Lower lobe of right lung (tissue), 2 donors: Measurements from ENCODE around the gene TMEM255B. TPM values are rescaled to one million over a fixed set of nuclear protein-coding genes. Genes with fewer than 3 reads are reported as not detected.

Experiments used
- ATAC-seq, 2 donors: fragments of 200-7000 bp; cut with Tn5 transposase; one replicate each; pipeline ENCODE4 v1.9.1; 2020 to 2022; ENCODE audit warnings: mild to moderate bottlenecking in 2 of 2, moderate library complexity in 2 of 2
- DNase-seq: peaks from one replicate; pipeline ENCODE4 v3.0.0-alpha.2; 2020
- H3K27ac ChIP-seq: fragments of 200-600 bp; one replicate; pipeline ENCODE4 v1.8.0; 2022
- H3K27me3 ChIP-seq: fragments of 200-600 bp; one replicate; pipeline ENCODE4 v1.8.0; 2022; ENCODE audit warnings: low read depth
- H3K36me3 ChIP-seq: fragments of 200-600 bp; one replicate; pipeline ENCODE4 v1.8.0; 2022; ENCODE audit warnings: mild to moderate bottlenecking
- H3K4me1 ChIP-seq: fragments of 200-600 bp; one replicate; pipeline ENCODE4 v1.8.0; 2022
- H3K4me3 ChIP-seq: fragments of 200-600 bp; one replicate; pipeline ENCODE4 v1.8.0; 2022; ENCODE audit warnings: mild to moderate bottlenecking
- H3K9me3 ChIP-seq: fragments of 200-600 bp; one replicate; pipeline ENCODE4 v1.8.0; 2022
- CTCF ChIP-seq: fragments of 200-600 bp; IDR thresholded peaks from one replicate; pipeline ENCODE4 v1.8.0; 2022; ENCODE audit warnings: antibody characterized with exemption, mild to moderate bottlenecking
- intact Hi-C: fragments of 100-400 bp; cut with DNase I; formaldehyde crosslinking; loops from one replicate; pipeline ENCODE4 v1.11.0; 2022
- total RNA-seq: library from RNA; stranded (reverse); fragmentation: NEBNext Ultra II Directional; extraction: Animal tissue kit (Norgen Biotek cat#: 25700); gene quantifications from one replicate; pipeline ENCODE4 v1.2.1, GENCODE V29; 2021
- donor health status: DM: no; HTN: yes; CAD: no; lungs with severe emphysema.

Gene TMEM255B
- total RNA-seq, 1 donor from 2014 or later, result 21.5 TPM

- peaks cover 6% of the 10 kb centered on the region for H3K36me3 ChIP-seq
- ATAC-seq, result no peak
- TF ChIP-seq CTCF, result no peak
- no peaks in the 10 kb centered on the region for H3K9me3 ChIP-seq
- no peak overlapping the region for H3K4me3 ChIP-seq
- H3K27me3 ChIP-seq, result peaks cover 6% of the 10 kb centered on the region
- no peak for DNase-seq
- intact Hi-C loops, result no loop called here
- peaks cover 17% of the 10 kb centered on the region for H3K4me1 ChIP-seq
- H3K27ac ChIP-seq, result no peak overlapping the region
Observed at GRCh38 chr13:113762075-113762474, 3.0 kb downstream of the TMEM255B start.

GRCh38 chr13:113762538-113762937, 3.5 kb downstream of the TMEM255B start:
- Histone ChIP-seq H3K27me3 (peaks cover 6% of the 10 kb centered on the region), H3K4me1 (peaks cover 17% of the 10 kb centered on the region), H3K36me3 (peaks cover 6% of the 10 kb centered on the region), H3K4me3 (no peak overlapping the region), H3K27ac (no peak overlapping the region), H3K9me3 (no peaks in the 10 kb centered on the region)
- ATAC-seq (no peak), DNase-seq (no peak)
- no peak for TF ChIP-seq CTCF
- intact Hi-C loops, result no loop called here

- ATAC-seq, result no peak
- DNase-seq, result no peak
- H3K36me3 ChIP-seq, result peaks cover 6% of the 10 kb centered on the region
- H3K4me3 ChIP-seq, result no peak overlapping the region
- no peak overlapping the region for H3K27ac ChIP-seq
- H3K9me3 ChIP-seq, result no peaks in the 10 kb centered on the region
- peaks cover 6% of the 10 kb centered on the region for H3K27me3 ChIP-seq
- peaks cover 14% of the 10 kb centered on the region for H3K4me1 ChIP-seq
- TF ChIP-seq CTCF, result no peak
- intact Hi-C loops, result no loop called here
Observed at GRCh38 chr13:113763254-113763653, 4.2 kb downstream of the TMEM255B start.

GRCh38 chr13:113763961-113764792, 5.2 kb downstream of the TMEM255B start:
- peaks cover 9% of the 10 kb centered on the region for H3K4me1 ChIP-seq
- no peaks in the 10 kb centered on the region for H3K9me3 ChIP-seq
- peaks cover 6% of the 10 kb centered on the region for H3K27me3 ChIP-seq
- H3K4me3 ChIP-seq, result no peak overlapping the region
- intact Hi-C loops, result no loop called here
- DNase-seq, result no peak
- TF ChIP-seq CTCF, result no peak
- H3K27ac ChIP-seq, result no peak overlapping the region
- ATAC-seq, result no peak
- H3K36me3 ChIP-seq, result peaks cover 6% of the 10 kb centered on the region

- DNase-seq (no peak), ATAC-seq (no peak)
- Histone ChIP-seq H3K27me3 (peaks cover 6% of the 10 kb centered on the region), H3K36me3 (peaks cover 6% of the 10 kb centered on the region), H3K27ac (no peak overlapping the region), H3K4me1 (peaks cover 2% of the 10 kb centered on the region), H3K4me3 (no peak overlapping the region), H3K9me3 (no peaks in the 10 kb centered on the region)
- intact Hi-C loops, result no loop called here
- no peak for TF ChIP-seq CTCF
Observed at GRCh38 chr13:113764793-113765563, 6.0 kb downstream of the TMEM255B start.
